Astrocyte of the spinal cord (primary cell): ENCODE measurements around the gene ADCY3.
A peak's percentile ranks its signal among the peaks of the same experiment; 100 is the strongest.
"Not testable (repeated sequence)": the region's sequence is repeated elsewhere in the genome, so short reads cannot be mapped to it uniquely, and the experiment has no call there.

ENCODE experiments used
- DNase-seq: peaks from one replicate; pipeline ENCODE4 v3.0.0; 2011; ENCODE audit warnings: low read depth, low spot score
- H3K4me3 ChIP-seq: 2 replicates; pipeline ENCODE4 v1.5.1; 2011; ENCODE audit warnings: low read depth, mild to moderate bottlenecking, low read length, moderate library complexity
- in situ Hi-C: cut with HindIII; loops from 2 replicates; pipeline ENCODE4 v1.10.0; 2017; ENCODE audit warnings: low sequenced_read_pairs
- TF ChIP-seq, protein P1 (sequence below): IDR thresholded peaks from 2 replicates; pipeline ENCODE4 v1.5.1; 2012; ENCODE audit warnings: low read depth, mild to moderate bottlenecking, low read length, inconsistent platforms

ADCY3 gene

DNA sequence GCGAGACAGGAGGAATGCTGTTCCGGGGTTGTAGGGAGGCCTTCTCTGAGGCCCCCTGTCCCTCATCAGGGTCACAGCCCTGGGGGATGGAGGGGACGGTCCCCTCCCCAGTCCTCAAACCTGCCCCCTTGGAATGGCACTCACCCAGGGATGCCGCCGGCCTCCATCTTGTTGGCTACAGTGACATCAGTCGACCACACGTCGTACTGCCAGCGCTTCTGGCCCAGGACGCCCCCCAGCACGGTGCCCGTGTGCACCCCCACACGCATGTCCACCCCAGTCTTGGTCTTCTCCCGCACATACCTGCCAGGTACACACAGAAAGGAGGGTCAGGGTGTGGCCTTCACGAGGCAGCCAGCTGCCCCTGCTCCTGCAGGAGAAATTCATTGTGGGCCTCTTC lies 80.3 kb downstream of the ADCY3 start:
- TF ChIP-seq, protein P1, sequence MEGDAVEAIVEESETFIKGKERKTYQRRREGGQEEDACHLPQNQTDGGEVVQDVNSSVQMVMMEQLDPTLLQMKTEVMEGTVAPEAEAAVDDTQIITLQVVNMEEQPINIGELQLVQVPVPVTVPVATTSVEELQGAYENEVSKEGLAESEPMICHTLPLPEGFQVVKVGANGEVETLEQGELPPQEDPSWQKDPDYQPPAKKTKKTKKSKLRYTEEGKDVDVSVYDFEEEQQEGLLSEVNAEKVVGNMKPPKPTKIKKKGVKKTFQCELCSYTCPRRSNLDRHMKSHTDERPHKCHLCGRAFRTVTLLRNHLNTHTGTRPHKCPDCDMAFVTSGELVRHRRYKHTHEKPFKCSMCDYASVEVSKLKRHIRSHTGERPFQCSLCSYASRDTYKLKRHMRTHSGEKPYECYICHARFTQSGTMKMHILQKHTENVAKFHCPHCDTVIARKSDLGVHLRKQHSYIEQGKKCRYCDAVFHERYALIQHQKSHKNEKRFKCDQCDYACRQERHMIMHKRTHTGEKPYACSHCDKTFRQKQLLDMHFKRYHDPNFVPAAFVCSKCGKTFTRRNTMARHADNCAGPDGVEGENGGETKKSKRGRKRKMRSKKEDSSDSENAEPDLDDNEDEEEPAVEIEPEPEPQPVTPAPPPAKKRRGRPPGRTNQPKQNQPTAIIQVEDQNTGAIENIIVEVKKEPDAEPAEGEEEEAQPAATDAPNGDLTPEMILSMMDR: no peak

DNA sequence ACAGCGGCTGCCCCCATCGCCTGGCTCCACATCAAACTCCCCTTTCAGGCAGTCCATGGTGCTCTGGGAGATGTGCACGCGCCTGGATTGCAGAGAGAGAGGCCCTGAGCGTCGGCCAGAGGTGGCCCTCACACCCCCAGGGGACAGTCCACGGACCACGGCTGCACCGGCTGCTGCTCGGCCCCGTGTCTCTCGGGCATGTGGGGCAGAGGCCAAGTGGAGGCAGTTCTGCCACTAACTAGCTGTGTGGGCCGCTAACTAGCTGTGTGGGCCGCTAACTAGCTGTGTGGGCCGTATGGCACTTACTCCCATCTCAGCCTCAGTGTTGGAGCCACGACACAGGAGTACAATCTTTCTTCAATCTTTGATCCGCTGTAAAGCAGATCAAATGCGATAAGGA lies 81.5 kb downstream of the ADCY3 start:
- TF ChIP-seq, protein P1: no peak
- in situ Hi-C loops: no loop called here
- H3K4me3 ChIP-seq: no peak overlapping the region
- DNase-seq: no peak

More for the DNA sequence above, 80.3 kb downstream of the ADCY3 start:
- DNase-seq: no peak
- in situ Hi-C loops: no loop called here
- no peak overlapping the region for H3K4me3 ChIP-seq

DNA sequence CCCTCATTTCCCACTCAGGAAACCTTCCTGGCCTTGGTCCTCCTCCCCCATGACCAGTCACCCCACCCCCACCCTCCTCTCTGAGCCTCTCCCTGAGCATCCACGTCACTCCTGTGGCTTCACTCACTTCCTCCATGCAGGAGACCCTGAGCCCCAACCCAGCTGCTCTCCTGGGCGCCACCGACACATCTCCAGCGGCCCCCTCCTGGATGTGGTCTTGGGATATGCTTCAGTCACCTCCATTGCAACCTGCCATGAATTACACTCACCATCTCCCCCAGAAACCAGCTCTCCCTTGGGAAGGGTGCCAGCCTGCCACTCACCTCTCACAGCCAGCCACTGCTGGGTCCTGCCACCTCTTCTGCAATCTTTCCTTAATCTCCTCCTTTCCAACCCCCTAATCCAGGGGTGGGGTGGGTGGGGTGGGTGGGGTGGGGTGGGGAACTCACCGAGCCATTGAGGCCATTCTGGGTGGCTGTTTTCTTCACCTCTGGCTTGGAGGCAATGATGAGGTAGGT lies 82.0 kb downstream of the ADCY3 start:
- DNase-seq: no peak
- in situ Hi-C loops: no loop called here
- H3K4me3 ChIP-seq: no peak overlapping the region
- TF ChIP-seq, protein P1: no peak

DNA sequence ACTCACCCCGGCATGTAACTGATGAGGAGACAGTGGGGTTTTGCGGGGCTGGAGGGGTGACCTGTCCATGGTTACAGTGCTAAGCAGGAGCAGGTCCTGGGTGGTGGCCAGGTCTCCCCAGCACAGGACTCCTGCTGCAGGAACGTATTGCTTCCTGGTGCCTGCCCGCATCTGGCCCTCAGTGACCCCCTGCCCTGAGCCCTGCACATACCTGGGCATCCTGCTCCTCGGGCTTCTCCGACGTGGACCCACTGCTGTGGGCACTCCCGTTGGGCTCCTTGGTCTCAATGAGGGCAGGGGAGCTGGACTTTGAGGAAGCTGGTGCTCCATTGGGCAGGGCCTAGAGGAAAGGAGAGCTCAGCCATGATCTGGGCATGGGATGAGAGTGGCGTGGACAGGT lies 83.3 kb downstream of the ADCY3 start:
- in situ Hi-C loops: no loop called here
- no peak for DNase-seq
- TF ChIP-seq, protein P1: no peak
- H3K4me3 ChIP-seq: no peak overlapping the region

DNA sequence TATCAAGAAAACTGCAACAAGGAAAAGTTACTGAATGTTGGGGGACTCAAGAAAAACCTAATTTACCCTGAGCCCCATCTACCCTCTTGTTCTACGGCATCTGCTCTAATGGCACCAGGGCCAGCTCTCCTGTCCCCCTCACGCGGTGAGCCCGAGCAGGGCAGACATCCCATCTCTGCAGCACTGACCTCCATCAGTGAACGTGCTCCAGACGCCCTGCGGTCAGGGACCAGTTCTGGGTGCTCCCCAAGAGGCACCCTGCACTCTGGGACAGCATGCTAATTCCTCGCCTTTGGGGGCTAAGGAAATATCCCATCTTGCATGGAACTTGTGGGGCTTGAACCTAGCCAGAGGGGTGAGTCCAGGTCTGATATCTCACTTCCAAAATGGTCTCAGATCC lies 83.8 kb downstream of the ADCY3 start:
- TF ChIP-seq, protein P1: no peak
- no peak for DNase-seq
- in situ Hi-C loops: no loop called here
- no peak overlapping the region for H3K4me3 ChIP-seq

DNA sequence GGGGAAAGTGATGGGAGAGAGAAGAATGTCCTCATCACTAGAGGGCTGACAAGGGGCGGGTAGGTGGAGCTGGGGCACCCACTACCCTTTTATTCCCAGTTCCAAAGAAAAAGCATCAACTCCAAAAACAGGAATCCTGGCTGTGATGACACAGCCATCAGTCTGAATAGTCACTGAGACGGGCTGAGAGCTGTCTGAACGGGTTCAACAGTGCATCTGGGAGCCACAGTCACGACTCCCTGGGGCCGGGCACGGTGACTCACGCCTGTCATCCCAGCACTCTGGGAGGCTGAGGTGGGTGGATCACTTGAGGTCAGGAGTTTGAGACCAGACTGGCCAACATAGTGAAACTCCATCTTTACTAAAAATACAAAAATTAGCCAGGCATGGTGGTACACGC lies 84.6 kb downstream of the ADCY3 start:
- in situ Hi-C loops, H3K4me3 ChIP-seq: not testable (repeated sequence)
- DNase-seq: peak; percentile 33

DNA sequence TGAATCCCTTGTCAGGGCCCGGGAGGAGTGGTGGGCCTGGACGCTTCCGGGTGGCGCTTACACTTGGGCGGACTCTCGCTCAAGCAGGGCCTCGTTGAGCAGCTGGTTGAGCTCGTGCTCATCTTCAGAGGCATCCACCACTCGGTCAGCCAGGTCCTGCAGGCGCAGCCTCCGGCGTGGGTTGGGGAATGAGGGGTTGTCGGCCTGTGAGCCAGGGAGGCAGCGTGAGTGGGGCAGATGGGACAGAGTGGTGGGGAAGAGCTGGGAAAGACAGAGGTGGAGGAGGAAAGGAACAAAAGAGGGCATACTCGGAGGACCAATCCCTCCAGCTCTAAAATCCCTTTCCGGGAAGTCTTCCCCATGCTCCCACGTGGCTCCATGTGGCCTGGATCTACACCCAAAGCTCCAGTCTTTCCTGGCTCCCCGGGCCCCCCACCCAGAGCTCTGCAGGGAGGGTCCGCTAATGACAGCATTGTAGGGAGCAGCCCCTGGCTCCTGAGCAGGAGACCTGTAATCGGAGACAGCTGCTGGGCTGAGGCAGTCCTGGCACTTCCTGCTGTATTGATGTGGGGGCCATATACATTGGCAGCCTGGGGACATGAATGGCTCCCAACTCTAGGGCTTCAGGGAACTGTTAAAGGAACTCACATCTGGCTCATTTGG lies 85.2 kb downstream of the ADCY3 start:
- in situ Hi-C loops: no loop called here
- no peak for DNase-seq
- H3K4me3 ChIP-seq: no peak overlapping the region
- TF ChIP-seq, protein P1: no peak
